ENCODE results near the gene HSD17B14.
"Not testable (repeated sequence)": the region's sequence is repeated elsewhere in the genome, so short reads cannot be mapped to it uniquely, and the experiment has no call there.

The HSD17B14 gene

DNA sequence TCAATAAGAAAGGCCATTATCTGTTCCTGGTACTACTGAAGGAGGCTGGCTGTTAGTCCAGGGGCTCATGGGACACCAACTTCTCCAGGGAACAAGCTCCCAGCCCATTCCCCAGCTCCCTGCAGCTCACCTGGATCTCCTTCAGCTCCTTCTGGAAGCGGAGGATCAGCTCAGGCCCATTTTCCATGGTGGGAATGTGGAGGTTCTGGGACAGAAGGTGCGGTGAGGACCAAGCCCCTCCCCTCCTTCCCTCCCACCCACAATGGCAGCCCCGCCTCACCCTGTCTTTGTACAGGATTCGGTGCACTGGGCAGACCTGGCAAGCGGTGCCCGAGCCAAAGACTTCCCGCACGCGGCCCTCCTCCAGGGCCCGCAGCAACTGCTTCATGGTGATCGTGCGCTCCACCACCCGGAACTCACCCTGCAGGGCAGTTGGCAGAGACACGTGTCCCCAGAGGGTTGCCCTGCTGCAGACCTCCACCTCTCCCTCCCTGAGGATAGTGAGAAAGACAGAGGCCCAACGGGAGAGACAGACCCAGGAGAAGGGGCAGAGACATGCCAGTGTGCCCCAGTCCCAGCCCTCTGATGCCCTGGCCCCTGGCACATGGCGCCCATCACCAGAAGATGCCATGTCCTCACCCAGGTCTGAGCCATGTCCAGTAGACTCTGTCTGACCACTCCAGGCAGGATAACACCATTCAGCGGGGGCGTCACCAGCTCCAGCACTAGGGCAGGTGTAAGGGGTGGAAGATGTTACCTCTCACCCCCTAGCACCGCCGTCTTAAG lies 39.8 kb downstream of the HSD17B14 start:
- ATAC-seq = no peak

DNA sequence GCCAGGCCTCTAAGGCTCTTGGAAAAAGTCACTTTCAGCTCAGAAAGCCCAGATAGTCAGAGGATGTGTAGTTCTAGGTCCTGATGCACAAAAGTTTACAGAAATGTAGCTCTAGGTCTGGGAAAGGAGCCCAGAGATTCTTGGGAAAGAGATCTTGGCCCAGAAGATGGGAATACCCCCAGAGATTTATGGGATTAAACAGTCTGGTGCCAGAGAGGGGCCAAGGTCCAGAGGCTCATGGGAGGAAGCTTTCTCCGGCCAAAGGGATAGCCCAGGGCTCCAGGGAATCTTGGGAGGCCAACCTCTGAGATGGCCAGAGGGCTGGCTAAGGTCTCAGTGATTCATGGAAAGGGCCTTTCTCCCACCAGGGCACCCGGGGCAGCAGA lies 40.6 kb downstream of the HSD17B14 start:
- ATAC-seq = no peak

DNA sequence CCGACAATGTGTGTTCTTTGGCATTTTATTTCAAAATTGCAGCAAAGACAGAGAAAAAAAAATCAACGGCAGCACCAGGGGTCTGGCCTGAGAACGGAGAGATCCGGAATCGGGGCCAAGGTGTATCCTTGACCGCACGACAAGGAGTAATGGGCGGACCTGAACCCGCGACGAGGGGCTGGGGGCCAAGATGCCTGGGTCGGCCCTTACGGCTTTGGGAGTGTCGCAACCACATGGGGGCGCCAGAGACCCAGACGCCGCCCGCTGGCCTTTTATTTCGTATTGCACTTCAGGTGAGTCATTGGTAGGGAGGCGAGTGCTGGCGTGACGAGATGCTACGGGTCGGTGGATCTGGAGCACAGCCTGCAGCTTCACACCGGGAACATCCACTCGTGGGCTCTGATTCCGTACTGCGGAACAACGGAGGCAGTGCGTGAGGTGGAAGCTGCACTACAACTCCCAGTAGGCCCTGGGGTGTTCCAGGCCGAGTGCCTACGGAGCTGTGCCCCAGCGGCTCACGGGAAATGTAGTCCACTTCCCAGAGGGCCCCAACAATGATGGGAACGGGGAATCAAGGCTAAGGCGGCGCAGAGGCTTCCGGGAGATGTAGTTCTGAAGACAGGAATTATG lies 41.1 kb downstream of the HSD17B14 start:
- peak; percentile 99 for ATAC-seq

DNA sequence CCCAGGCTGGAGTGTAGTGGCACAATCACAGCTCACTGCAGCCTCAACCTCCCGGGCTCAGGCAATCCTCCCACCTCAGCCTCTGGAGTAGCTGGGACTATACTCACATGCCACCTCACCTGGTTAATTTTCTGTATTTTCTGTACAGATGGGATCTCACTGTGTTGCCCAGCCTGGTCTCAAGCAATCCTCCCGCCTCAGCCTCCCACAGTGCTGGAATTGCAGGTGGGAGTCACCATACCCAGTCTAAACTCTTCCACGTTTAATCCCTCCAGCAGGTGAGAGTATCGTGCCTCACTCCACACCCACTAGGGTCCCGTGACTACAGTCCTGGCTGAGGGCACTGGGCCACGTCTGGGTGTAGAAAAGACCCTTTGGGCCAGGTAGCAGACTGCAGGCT lies 42.0 kb downstream of the HSD17B14 start:
- ATAC-seq = no peak

DNA sequence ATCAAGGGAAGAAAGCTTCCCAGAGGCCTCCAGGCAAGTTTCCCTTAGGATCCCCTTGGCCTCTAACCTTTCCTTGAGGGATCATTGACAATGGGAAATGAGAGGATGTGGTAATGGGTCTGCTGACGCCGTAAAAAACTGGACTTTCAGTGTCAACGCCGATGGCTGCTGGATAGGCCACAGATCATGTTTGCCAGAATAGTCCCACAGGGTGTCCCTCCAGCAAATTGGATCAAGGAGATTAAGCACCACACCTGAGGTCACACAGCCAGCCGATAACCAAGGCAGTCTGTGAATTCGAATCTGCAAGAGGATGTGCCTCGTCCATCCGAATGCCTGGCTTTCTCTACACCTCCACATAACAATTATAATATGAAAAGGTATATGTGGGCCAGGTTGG lies 43.0 kb downstream of the HSD17B14 start:
- no peak for ATAC-seq

DNA sequence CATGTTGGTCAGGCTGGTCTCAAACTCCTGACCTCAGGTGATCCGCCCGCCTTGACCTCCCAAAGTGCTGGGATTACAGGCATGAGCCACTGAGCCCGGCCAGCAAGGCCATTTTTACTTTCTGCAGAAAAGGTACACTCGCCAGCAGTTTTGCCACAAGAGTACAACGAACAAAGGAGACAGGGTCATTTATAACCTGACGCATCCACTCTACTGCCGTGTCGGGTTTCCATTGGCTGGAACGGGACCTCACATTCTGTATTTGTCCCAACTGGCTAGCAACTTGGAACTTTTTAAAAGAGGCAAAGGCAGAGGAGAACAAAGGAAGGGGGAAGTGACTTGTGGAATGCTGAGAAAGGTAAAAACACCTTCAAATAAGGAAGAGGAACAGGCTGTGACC lies 49.0 kb downstream of the HSD17B14 start:
- not testable (repeated sequence) for ATAC-seq

DNA sequence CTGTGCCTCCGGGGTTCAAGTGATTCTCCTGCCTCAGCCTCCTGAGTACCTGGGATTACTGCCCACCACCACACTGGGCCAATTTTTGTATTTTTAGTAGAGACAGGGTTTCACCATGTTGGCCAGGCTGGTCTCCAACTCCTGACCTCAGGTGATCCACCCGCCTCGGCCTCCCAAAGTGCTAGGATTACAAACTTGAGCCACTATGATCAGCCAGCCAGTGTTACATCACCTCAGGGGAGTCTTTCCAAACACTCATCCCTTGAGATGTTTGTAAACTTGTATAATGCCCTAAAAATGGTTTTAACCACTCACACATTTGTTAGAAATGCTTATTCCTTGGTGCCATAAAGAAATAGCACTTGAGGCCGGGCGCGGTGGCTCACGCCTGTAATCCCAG lies 49.9 kb downstream of the HSD17B14 start:
- not testable (repeated sequence) for ATAC-seq

DNA sequence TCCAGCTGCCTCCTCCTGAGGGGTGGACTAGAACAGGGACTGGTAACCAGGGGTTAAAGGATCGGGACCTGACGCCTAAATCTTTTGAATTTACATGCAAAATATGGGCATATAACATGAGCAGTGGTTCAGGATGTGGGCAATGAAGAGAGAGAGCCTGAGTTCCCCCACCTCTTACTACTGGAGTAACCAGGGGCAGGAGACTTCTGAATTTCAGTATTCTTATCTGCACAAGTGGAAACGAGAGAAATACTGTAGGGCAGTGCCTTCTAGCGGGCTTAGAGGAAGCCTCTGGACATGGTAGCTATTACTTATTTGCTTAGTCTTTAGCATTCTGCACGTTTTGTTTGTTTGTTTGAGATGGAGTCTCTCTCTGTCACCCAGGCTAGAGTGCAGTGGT lies 51.8 kb downstream of the HSD17B14 start:
- no peak for ATAC-seq

DNA sequence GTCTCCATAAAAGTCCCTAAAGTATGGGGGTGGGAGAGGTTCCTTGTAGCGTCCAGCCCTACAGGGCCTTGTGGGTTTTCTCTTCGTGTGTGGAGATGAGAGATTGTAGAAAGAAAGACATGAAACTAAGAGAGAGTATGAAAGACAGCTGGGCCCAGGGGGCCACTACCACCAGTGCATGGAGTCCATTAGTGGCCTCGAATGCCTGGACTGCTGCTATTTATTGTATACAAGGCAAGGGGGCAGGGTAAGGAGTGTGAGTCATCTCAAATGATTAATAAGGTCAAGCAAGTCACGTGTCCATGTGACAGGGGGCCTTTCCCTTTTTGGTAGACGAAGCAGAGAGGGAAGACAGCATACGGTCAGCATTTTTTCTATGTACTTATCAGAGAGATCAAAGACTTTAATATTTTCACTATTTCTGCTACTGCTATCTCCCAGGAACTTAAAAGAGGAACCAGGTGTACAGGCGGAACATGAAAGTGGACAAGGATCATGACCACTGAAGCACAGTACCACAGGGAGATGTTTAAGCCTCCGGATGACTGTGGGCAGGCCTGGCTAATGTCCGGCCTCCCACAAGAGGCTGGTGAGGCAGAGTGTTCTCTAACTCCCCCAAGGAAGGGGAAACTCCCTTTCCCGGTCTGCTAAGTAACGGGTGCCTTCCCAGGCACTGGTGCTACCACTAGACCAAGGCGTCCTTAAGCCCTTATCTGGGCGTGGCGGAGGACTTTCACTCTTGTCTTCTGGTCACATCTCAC lies 55.5 kb downstream of the HSD17B14 start:
- no peak for ATAC-seq

DNA sequence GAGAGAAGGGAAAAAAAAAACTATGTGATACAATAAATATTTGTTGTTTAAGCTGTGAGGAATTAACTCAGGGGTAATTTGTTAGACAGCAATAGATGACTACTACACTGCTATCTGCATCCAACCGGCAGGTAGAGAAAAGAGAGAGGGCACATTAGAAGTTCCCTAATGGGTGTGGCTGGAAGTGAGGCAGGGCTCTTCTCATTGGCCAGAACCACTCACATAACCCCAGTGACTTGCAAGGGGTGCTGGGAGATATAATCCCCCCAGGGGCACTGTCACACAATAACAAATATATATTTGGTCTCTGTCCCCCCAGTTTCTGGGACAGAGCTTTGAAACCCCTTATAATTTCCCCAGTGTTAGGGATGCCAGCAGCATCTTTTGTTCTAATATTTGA lies 56.7 kb downstream of the HSD17B14 start:
- no peak for ATAC-seq

DNA sequence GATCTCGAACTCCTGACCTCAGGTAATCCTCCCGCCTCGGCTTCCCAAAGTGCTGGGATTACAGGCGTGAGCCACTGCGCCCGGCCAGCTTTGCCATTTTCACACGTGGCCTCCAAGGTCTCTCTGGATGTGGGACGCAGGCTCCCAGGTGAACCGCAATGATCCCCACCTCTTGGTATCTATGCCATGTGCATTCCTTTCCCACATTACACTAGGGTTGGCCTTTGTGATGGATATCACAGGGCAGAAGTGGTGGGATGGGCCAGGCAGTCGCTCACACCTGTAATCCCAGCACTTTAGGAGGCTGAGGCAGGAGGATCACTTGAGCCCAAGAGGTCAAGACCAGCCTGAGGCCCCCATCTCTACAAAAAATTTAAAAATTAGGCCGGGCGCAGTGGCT lies 58.6 kb downstream of the HSD17B14 start:
- no peak for ATAC-seq

DNA sequence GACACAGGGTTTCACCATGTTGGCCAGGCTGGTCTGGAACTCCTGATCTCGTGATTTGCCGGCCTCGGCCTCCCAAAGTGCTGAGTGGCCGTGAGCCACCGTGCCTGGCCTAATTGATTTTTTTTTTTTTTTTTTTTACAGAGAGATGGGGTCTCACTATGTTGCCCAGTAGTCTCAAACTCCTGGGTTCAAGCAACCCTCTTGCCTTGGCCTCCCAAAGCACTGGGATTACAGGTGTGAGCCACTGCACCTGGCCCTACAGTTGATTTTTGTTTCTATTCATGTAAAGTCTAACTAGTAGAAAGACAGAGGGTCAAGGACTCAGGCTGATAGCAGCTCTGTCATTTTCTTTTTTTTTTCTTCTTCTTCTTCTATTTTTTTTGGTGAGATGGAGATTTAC lies 59.2 kb downstream of the HSD17B14 start:
- no peak for ATAC-seq

DNA sequence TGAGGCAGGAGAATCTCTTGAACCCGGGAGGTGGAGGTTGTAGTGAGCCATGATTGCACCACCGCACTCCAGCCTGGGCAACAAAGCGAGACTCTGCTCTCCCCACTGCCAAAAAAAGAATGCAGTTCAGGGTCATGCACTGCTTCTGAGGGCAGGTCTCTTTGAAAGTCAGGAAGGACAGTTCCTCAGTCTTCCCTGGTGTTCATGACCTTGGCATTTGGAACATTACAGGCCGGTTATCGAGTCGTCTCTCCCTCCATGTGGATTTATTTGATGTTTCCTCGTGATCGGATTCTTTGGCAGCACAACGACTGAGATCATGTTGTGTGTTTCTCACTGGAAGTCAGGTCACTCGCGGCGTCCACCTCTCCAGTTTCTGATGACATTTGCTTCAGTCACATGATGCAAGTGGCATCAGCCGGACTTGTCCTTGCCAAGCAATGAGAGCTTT lies 63.8 kb downstream of the HSD17B14 start:
- no peak for ATAC-seq

DNA sequence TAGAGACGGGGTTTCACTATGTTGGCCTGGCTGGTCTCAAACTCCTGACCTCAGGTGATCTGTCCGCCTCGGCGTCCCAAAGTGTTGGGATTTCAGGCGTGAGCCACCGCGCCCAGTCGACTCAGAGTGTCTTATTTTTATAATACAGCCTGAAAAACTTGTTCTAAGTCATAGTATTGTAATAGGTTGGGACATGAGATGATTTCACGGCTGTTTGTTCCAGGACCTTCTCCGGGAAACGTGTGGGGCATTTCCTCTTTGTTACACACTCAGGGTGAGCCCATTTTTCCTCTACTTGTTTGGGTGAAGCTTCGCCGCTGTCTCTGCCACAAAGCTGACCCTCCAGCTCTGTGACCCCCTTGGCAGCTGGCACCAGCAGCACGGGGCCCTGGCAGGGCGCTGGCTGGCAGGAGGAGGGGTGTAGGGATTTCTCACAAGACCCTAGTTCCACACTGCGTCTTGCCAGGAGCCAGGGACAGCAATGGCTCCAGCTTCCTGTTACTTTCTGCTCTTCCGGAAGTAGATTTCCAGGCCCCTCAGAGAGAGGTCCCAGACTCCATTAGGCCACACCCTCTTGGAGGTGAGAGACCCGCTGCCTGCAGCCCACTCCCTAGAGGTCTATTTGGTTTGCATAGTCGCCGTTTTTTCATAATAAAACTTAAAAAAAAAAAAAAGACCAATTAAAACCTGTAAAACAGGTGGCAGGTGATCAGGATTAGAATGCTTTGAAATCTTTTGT lies 65.4 kb downstream of the HSD17B14 start:
- no peak for ATAC-seq

DNA sequence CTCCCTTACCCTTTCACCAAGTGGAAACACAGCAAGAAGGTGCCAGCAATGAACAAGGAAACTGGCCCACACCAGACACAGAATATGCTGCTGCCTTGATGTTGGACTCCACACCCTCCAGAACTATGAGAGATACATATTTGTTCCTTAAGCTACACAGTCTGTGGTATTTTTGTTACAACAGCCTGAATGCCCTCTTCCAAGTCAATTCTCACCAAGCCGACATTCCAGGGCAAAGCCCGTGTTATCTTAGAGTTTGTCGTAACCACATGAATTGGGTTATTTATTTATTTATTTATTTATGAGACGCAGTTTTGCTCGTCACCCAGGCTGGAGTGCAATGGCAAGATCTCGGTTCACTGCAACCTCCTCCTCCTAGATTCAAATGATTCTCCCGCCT lies 66.0 kb downstream of the HSD17B14 start:
- ATAC-seq = no peak

DNA sequence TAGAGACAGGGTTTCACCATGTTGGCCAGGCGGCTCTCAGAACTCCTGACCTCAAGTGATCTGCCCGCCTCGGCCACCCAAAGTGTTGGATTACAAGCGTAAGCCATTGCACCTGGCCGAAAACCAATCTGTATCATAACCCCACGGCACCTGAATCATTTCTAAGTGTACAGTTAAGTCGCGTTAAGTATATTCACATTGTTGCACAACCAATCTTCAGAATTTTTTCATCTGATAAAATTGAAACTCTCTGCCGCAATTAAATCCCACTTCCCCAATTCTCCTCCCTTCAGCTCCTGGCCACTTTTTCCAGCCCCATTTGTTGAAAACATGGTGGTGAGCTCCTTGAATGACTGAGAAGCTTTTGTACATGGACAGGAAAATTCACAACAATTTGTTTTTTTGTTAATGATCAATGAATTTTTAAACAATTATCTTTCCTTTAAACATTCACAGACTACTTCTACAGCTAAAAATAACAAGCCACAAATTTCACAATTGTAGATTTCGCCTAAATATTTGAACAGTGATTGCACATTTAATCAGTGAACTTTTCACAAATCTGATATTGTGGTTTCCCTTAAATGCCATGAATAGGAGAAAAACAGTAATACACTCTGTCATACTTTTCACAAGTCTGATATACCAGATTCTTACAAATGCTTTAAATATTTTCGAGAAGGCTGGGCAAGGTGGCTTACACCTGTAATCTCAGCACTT lies 67.1 kb downstream of the HSD17B14 start:
- ATAC-seq = no peak

DNA sequence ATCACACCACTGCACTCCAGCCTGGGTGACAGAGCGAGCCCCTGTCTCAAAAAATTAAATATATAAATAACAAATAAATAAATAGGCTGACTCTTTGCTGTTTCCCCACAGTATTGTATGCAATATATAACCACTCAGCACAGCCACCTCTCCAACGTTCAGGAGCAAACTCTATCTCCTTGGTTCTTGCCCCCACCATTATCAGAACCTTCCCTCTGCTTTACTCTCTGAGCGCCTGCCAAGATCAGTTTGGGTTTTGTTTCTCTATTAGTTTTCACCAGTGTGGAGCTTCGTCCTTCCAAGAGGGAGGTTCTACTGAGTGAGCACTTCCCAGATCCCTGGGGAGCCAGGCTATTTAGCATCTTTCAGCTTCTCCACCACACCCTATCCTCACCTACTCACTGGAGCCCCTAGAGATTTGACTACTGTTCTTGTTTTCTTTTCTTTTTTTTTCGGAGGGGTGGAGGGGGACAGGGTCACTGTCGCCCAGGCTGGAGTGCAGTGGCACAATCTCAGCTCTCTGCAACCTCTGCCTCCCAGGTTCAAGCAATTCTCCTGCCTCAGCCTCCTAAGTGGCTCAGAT lies 68.0 kb downstream of the HSD17B14 start:
- ATAC-seq = not testable (repeated sequence)

DNA sequence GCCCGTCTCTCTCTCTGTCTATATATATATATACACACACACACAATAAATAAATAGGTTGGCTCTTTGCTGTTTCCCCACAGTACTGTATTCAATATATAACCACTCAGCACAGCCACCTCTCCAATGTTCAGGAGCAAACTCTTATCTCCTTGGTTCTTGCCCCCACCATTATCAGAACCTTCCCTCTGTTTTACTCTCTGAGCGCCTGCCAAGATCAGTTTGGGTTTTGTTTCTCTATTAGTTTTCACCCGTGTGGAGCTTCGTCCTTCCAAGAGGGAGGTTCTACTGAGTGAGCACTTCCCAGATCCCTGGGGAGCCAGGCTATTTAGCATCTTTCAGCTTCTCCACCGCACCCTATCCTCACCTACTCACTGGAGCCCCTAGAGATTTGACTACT lies 70.5 kb downstream of the HSD17B14 start:
- ATAC-seq = not testable (repeated sequence)
